GM06990 (cell line): ENCODE measurements around the gene TAMM41.

Source experiments
- DNase-seq: peaks from one replicate; pipeline ENCODE4 v3.0.0-alpha.2; 2011; ENCODE audit not compliant: insufficient read length; ENCODE audit errors: extremely low read depth
- H3K27me3 ChIP-seq: replicated peaks from 2 replicates; pipeline ENCODE4 v1.6.0; 2011; ENCODE audit warnings: low read length; ENCODE audit not compliant: control insufficient read depth, insufficient read depth
- H3K36me3 ChIP-seq: 2 replicates; pipeline ENCODE4 v1.5.1; 2011; ENCODE audit warnings: low read length; ENCODE audit not compliant: control insufficient read depth, insufficient read depth
- H3K4me3 ChIP-seq: replicated peaks from 2 replicates; pipeline ENCODE4 v1.5.1; 2011; ENCODE audit warnings: low read depth, mild to moderate bottlenecking, control low read depth, low read length
- CTCF ChIP-seq: IDR thresholded peaks from 2 replicates; pipeline ENCODE4 v1.5.1; 2011; ENCODE audit warnings: low read length, control low read depth, mild to moderate bottlenecking, inconsistent platforms; ENCODE audit not compliant: insufficient read depth, poor library complexity, severe bottlenecking

TAMM41 gene

GRCh38 chr3:11819146-11819689, 27.5 kb downstream of the TAMM41 start:
- no peak for DNase-seq
- no peak for TF ChIP-seq CTCF
- Histone ChIP-seq H3K27me3 (no peaks in the 10 kb centered on the region), H3K36me3 (peaks cover 7% of the 10 kb centered on the region), H3K4me3 (no peak overlapping the region)

GRCh38 chr3:11818033-11818432, 28.7 kb downstream of the TAMM41 start:
- no peak for DNase-seq
- peaks cover 7% of the 10 kb centered on the region for H3K36me3 ChIP-seq
- no peaks in the 10 kb centered on the region for H3K27me3 ChIP-seq
- H3K4me3 ChIP-seq: no peak overlapping the region
- no peak for TF ChIP-seq CTCF

- no peak for TF ChIP-seq CTCF
- no peak for DNase-seq
- peaks cover 7% of the 10 kb centered on the region for H3K36me3 ChIP-seq
- H3K4me3 ChIP-seq: no peak overlapping the region
- H3K27me3 ChIP-seq: no peaks in the 10 kb centered on the region
These were observed 31.6 kb downstream of the TAMM41 start for GRCh38 chr3:11815111-11815510.

- no peak for DNase-seq
- Histone ChIP-seq H3K36me3 (peaks cover 7% of the 10 kb centered on the region), H3K4me3 (no peak overlapping the region), H3K27me3 (no peaks in the 10 kb centered on the region)
- no peak for TF ChIP-seq CTCF
These were observed 32.0 kb downstream of the TAMM41 start for GRCh38 chr3:11814663-11815062.

GRCh38 chr3:11810276-11810675, 36.4 kb downstream of the TAMM41 start:
- no peak for DNase-seq
- H3K36me3 ChIP-seq: peaks cover 9% of the 10 kb centered on the region
- H3K27me3 ChIP-seq: no peaks in the 10 kb centered on the region
- no peak overlapping the region for H3K4me3 ChIP-seq
- TF ChIP-seq CTCF: no peak

GRCh38 chr3:11808231-11808630, 38.5 kb downstream of the TAMM41 start:
- Histone ChIP-seq H3K36me3 (peaks cover 7% of the 10 kb centered on the region), H3K4me3 (no peak overlapping the region), H3K27me3 (no peaks in the 10 kb centered on the region)
- TF ChIP-seq CTCF: no peak
- no peak for DNase-seq
